ENCODE measurements around the gene PPP1R1C. TPM values are rescaled to one million over a fixed set of nuclear protein-coding genes. Genes with fewer than 3 reads are reported as not detected.
A peak's percentile ranks its signal among the peaks of the same experiment; 100 is the strongest.

The PPP1R1C gene
- total RNA-seq, 4 donors from 2014 or later: 0.58 TPM; not detected in 3

- Histone ChIP-seq H3K4me1 (peaks cover 0 to 32% (median 6%) of the 10 kb centered on the region in 3 donors), H3K4me3 (no peak overlapping the region), H3K27me3 (no peaks in the 10 kb centered on the region), H3K27ac (no peak overlapping the region), H3K36me3 (no peaks in the 10 kb centered on the region), H3K9me3 (no peaks in the 10 kb centered on the region)
- 68 to 83% methylated on average over 2 to 3 of the region's 3 CpGs for WGBS, 2 donors (ENCODE audit: low coverage in 1 of 2)
- no peak for ATAC-seq
- TF ChIP-seq CTCF (IDR thresholded peaks at IDR 0.05) (no peak), EP300 (IDR thresholded peaks at IDR 0.05) (no peak), POLR2A (IDR thresholded peaks at IDR 0.05) (no peak), POLR2AphosphoS5 (IDR thresholded peaks at IDR 0.05) (no peak)
Observed at GRCh38 chr2:182068811-182069210, 83.2 kb downstream of the PPP1R1C start.

GRCh38 chr2:182069416-182069815 lies 83.8 kb downstream of the PPP1R1C start:
- Histone ChIP-seq H3K27me3 (no peaks in the 10 kb centered on the region), H3K4me1 (peaks cover 0 to 26% (median 5%) of the 10 kb centered on the region in 3 donors), H3K36me3 (no peaks in the 10 kb centered on the region), H3K27ac (no peak overlapping the region), H3K4me3 (no peak overlapping the region), H3K9me3 (no peaks in the 10 kb centered on the region)
- no peak for ATAC-seq
- TF ChIP-seq POLR2A (IDR thresholded peaks at IDR 0.05): no peak
- no peak for TF ChIP-seq CTCF (IDR thresholded peaks at IDR 0.05)

- H3K27me3 ChIP-seq: no peaks in the 10 kb centered on the region
- TF ChIP-seq POLR2AphosphoS5 (IDR thresholded peaks at IDR 0.05) (no peak), EP300 (IDR thresholded peaks at IDR 0.05) (no peak), CTCF (IDR thresholded peaks at IDR 0.05) (no peak), POLR2A (IDR thresholded peaks at IDR 0.05) (no peak)
- H3K9me3 ChIP-seq: no peaks in the 10 kb centered on the region
- H3K36me3 ChIP-seq: no peaks in the 10 kb centered on the region
- H3K4me3 ChIP-seq: no peak overlapping the region
- no peak for ATAC-seq
- H3K27ac ChIP-seq: no peak overlapping the region
- WGBS, 2 donors (ENCODE audit: low coverage in 1 of 2): 100% methylated on average over 2 of the region's 2 CpGs
- peaks cover 0 to 26% (median 0%) of the 10 kb centered on the region in 3 donors for H3K4me1 ChIP-seq
Observed at GRCh38 chr2:182069908-182070307, 84.3 kb downstream of the PPP1R1C start.

GRCh38 chr2:182070736-182071135 lies 85.1 kb downstream of the PPP1R1C start:
- Histone ChIP-seq H3K36me3 (no peaks in the 10 kb centered on the region), H3K27me3 (no peaks in the 10 kb centered on the region), H3K27ac (no peak overlapping the region), H3K4me3 (no peak overlapping the region), H3K9me3 (no peaks in the 10 kb centered on the region), H3K4me1 (peaks cover 0 to 23% (median 0%) of the 10 kb centered on the region in 3 donors)
- no peak for ATAC-seq
- no peak for TF ChIP-seq EP300 (IDR thresholded peaks at IDR 0.05)
- no peak for TF ChIP-seq POLR2AphosphoS5 (IDR thresholded peaks at IDR 0.05)
- no peak for TF ChIP-seq POLR2A (IDR thresholded peaks at IDR 0.05)
- WGBS, 2 donors (ENCODE audit: low coverage in 1 of 2): 89% methylated on average over 1 to 2 of the region's 2 CpGs

GRCh38 chr2:182072861-182073260 lies 87.2 kb downstream of the PPP1R1C start:
- peak overlapping the region in 1 of 4 donors; percentile 44 for H3K27ac ChIP-seq
- no peak for TF ChIP-seq POLR2A (IDR thresholded peaks at IDR 0.05)
- no peak for TF ChIP-seq CTCF (IDR thresholded peaks at IDR 0.05)
- TF ChIP-seq POLR2AphosphoS5 (IDR thresholded peaks at IDR 0.05): no peak
- no peak for TF ChIP-seq EP300 (IDR thresholded peaks at IDR 0.05)
- no peak for ATAC-seq
- no peak overlapping the region for H3K4me3 ChIP-seq
- no peaks in the 10 kb centered on the region for H3K27me3 ChIP-seq
- 56 to 87% methylated on average over 6 of the region's 6 CpGs for WGBS, 2 donors (ENCODE audit: low coverage in 1 of 2)
- no peaks in the 10 kb centered on the region for H3K36me3 ChIP-seq
- peaks cover 0 to 30% (median 6%) of the 10 kb centered on the region in 3 donors for H3K4me1 ChIP-seq
- no peaks in the 10 kb centered on the region for H3K9me3 ChIP-seq

Data from gastroesophageal sphincter (tissue), 4 donors.